Mucosa of rectum (tissue), 2 donors: ENCODE measurements around the gene NPY.

Experiments
- H3K27ac ChIP-seq, 2 donors: one replicate each; pipeline ENCODE4 v1.7.0; 2013; ENCODE audit warnings: inconsistent platforms in 2 of 2, low read depth in 2 of 2, low read length in 2 of 2
- H3K27me3 ChIP-seq, 2 donors: one replicate each; pipeline ENCODE4 v1.7.0; 2013; ENCODE audit warnings: low read length in 2 of 2; ENCODE audit not compliant: control insufficient read depth in 2 of 2, insufficient read depth in 2 of 2
- H3K36me3 ChIP-seq, 2 donors: one replicate each; pipeline ENCODE4 v1.7.0; 2013; ENCODE audit warnings: low read length in 2 of 2; ENCODE audit not compliant: control insufficient read depth in 2 of 2, insufficient read depth in 2 of 2
- H3K4me1 ChIP-seq, 2 donors: one replicate each; pipeline ENCODE4 v1.7.0; 2013; ENCODE audit warnings: low read length in 2 of 2, mild to moderate bottlenecking in 1 of 2; ENCODE audit not compliant: control insufficient read depth in 2 of 2, insufficient read depth in 2 of 2
- H3K4me3 ChIP-seq, 2 donors: one replicate each; pipeline ENCODE4 v1.7.0; 2013; ENCODE audit warnings: low read length in 2 of 2
- H3K9ac ChIP-seq, 2 donors: one replicate each; pipeline ENCODE4 v1.7.0; 2013; ENCODE audit warnings: low read length in 2 of 2, low read depth in 1 of 2, mild to moderate bottlenecking in 1 of 2
- H3K9me3 ChIP-seq, 2 donors: one replicate each; pipeline ENCODE4 v1.7.0; 2013; ENCODE audit warnings: low read length in 2 of 2; ENCODE audit not compliant: control insufficient read depth in 2 of 2
- donor health status: healthy.
- donor health status: Normal muscosa, but diverticular disease.

NPY gene

GRCh38 chr7:24307326-24307725 is 23.3 kb downstream of the NPY start:
- Histone ChIP-seq H3K27me3 (no peaks in the 10 kb centered on the region), H3K36me3 (no peaks in the 10 kb centered on the region), H3K4me1 (no peaks in the 10 kb centered on the region), H3K4me3 (no peak overlapping the region), H3K27ac (no peak overlapping the region), H3K9ac (no peak overlapping the region), H3K9me3 (no peaks in the 10 kb centered on the region)

- Histone ChIP-seq H3K27ac (no peak overlapping the region), H3K36me3 (no peaks in the 10 kb centered on the region), H3K27me3 (no peaks in the 10 kb centered on the region), H3K4me3 (no peak overlapping the region), H3K9ac (no peak overlapping the region), H3K9me3 (no peaks in the 10 kb centered on the region), H3K4me1 (no peaks in the 10 kb centered on the region)
Observed at GRCh38 chr7:24312588-24312987, 28.6 kb downstream of the NPY start.

GRCh38 chr7:24313777-24314176 is 29.8 kb downstream of the NPY start:
- no peaks in the 10 kb centered on the region for H3K36me3 ChIP-seq
- no peak overlapping the region for H3K27ac ChIP-seq
- H3K4me3 ChIP-seq, result no peak overlapping the region
- no peaks in the 10 kb centered on the region for H3K27me3 ChIP-seq
- H3K9me3 ChIP-seq, result no peaks in the 10 kb centered on the region
- no peak overlapping the region for H3K9ac ChIP-seq
- H3K4me1 ChIP-seq, result no peaks in the 10 kb centered on the region

DNA sequence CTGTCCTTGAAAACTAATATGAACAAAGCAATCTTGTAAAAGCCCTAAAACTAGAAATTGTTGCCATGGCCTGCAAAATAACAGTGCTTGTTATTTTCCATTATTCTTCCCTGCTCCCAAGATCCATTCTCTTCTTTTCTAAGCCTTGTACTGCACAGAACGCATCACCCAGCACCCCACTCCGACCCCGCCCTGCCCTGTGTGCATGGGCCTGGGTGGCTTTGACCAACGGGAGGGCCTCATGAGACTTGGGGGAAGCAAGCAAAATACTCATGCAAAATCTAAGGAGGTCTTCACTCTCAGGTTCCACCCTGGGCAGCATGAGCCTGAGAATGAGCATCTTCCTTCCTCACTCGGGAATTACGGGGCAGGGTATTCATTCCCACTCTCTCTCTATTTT is 32.4 kb downstream of the NPY start:
- Histone ChIP-seq H3K36me3 (no peaks in the 10 kb centered on the region), H3K27me3 (no peaks in the 10 kb centered on the region), H3K9me3 (no peaks in the 10 kb centered on the region), H3K4me3 (no peak overlapping the region), H3K27ac (no peak overlapping the region), H3K9ac (no peak overlapping the region), H3K4me1 (no peaks in the 10 kb centered on the region)

DNA sequence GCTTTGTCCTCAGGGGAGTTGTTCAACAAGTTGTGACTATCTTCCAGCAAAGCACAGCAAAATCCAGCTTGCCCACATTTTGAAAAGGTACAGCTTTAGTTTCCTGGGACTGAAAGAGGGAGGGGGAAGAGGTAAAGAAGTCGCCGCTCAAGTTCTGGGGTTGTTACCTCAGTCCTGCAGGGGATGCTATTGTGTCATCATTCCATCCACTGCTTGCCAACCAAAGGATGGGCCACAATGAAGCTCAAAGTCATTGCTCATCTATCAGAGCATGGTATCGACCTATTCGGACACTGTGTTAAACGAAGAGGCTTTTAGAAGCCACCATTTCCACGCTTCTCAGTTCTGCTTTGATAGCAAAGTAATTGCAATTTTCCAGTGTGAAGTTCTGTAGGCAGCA is 34.3 kb downstream of the NPY start:
- Histone ChIP-seq H3K36me3 (no peaks in the 10 kb centered on the region), H3K9ac (no peak overlapping the region), H3K4me1 (no peaks in the 10 kb centered on the region), H3K9me3 (no peaks in the 10 kb centered on the region), H3K27ac (no peak overlapping the region), H3K4me3 (no peak overlapping the region), H3K27me3 (no peaks in the 10 kb centered on the region)

- Histone ChIP-seq H3K27ac (no peak overlapping the region), H3K9ac (no peak overlapping the region), H3K9me3 (no peaks in the 10 kb centered on the region), H3K27me3 (no peaks in the 10 kb centered on the region), H3K4me1 (no peaks in the 10 kb centered on the region), H3K4me3 (no peak overlapping the region), H3K36me3 (no peaks in the 10 kb centered on the region)
Observed at GRCh38 chr7:24319209-24319608, 35.2 kb downstream of the NPY start.

DNA sequence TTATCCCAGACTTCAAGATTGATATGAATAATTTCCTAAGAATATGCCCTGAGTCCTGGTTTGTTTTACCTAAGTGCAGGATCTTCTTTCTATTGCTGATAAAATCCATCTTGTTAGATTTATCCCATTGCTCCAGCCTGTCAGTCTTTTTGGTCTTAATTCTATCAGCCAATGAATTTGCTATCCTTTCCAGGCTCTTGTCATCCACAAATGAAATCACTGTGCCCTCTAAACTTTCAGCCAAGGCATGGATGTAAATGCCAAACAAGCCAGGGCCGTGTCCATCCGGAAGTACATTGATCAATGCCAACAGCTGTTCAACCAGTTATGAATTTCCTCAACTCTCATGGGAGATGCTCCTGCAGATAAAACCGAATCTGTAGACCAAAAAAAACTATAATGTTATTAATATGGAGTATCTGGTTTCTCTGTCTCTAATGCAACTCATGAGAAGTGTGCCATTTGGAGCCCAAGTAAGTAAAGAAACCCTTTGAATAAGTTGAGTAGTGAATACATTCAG is 40.0 kb downstream of the NPY start:
- H3K36me3 ChIP-seq, result no peaks in the 10 kb centered on the region
- no peak overlapping the region for H3K27ac ChIP-seq
- H3K4me1 ChIP-seq, result no peaks in the 10 kb centered on the region
- no peak overlapping the region for H3K9ac ChIP-seq
- no peaks in the 10 kb centered on the region for H3K9me3 ChIP-seq
- H3K27me3 ChIP-seq, result no peaks in the 10 kb centered on the region
- H3K4me3 ChIP-seq, result no peak overlapping the region

DNA sequence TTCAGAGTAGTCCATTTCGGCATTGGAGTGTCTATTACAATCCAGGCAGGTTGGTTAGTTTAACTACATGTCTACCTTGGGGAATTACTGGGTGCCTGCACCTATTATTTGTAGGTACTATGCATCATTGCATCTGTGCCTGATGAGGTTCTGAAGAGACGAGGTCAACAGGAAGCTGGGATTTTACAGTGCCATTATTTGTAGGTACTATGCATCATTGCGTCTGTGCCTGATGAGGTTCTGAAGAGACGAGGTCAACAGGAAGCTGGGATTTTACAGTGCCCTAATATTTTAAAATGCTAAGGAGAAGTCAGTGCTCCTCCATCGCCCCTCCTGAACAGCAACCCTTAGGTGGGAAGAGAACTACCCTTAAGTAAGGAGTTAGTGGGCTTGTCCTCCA is 41.7 kb downstream of the NPY start:
- no peaks in the 10 kb centered on the region for H3K9me3 ChIP-seq
- H3K4me1 ChIP-seq, result no peaks in the 10 kb centered on the region
- no peak overlapping the region for H3K27ac ChIP-seq
- H3K4me3 ChIP-seq, result no peak overlapping the region
- no peak overlapping the region for H3K9ac ChIP-seq
- H3K36me3 ChIP-seq, result no peaks in the 10 kb centered on the region
- H3K27me3 ChIP-seq, result no peaks in the 10 kb centered on the region

GRCh38 chr7:24328050-24328449 is 44.1 kb downstream of the NPY start:
- no peak overlapping the region for H3K4me3 ChIP-seq
- no peaks in the 10 kb centered on the region for H3K36me3 ChIP-seq
- H3K27me3 ChIP-seq, result no peaks in the 10 kb centered on the region
- H3K4me1 ChIP-seq, result no peaks in the 10 kb centered on the region
- no peaks in the 10 kb centered on the region for H3K9me3 ChIP-seq
- H3K9ac ChIP-seq, result no peak overlapping the region
- H3K27ac ChIP-seq, result no peak overlapping the region

- no peaks in the 10 kb centered on the region for H3K4me1 ChIP-seq
- no peaks in the 10 kb centered on the region for H3K9me3 ChIP-seq
Observed at GRCh38 chr7:24328894-24329293, 44.9 kb downstream of the NPY start.

DNA sequence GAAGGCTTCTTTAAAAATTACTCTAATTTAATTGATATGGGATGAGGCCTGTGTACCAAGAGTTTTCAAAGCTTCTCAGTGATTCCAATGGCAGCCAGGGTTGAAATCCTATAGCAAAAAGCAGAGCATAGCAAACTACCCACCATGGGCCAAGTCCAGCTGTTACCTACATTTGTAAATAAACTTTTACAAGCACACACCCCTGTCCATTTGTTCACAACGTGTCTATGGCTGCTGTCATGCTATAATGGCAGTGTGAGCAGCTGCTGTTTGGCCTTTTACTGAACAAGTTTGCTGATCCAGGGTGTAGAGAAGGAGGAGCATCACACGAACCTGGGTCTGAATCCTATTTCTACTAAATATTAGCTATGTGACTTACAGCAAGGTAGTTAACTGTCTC is 50.0 kb downstream of the NPY start:
- H3K9ac ChIP-seq, result no peak overlapping the region
- no peak overlapping the region for H3K27ac ChIP-seq
- no peaks in the 10 kb centered on the region for H3K9me3 ChIP-seq
- no peaks in the 10 kb centered on the region for H3K27me3 ChIP-seq
- H3K4me3 ChIP-seq, result no peak overlapping the region
- no peaks in the 10 kb centered on the region for H3K4me1 ChIP-seq
- no peaks in the 10 kb centered on the region for H3K36me3 ChIP-seq

More at GRCh38 chr7:24328894-24329293, 44.9 kb downstream of the NPY start:
- no peaks in the 10 kb centered on the region for H3K36me3 ChIP-seq
- H3K27me3 ChIP-seq, result no peaks in the 10 kb centered on the region
- H3K4me3 ChIP-seq, result no peak overlapping the region
- H3K27ac ChIP-seq, result no peak overlapping the region
- H3K9ac ChIP-seq, result no peak overlapping the region
